ENCODE results near the gene FCHSD2. TPM values are rescaled to one million over a fixed set of nuclear protein-coding genes. Genes with fewer than 3 reads are reported as not detected.

The FCHSD2 gene
- total and polyA plus RNA-seq, 2 of the 8 experiments (the other 6 are each of a cell fraction or from before 2014, with no cell fraction given): 4.1 to 7.8 TPM

DNA sequence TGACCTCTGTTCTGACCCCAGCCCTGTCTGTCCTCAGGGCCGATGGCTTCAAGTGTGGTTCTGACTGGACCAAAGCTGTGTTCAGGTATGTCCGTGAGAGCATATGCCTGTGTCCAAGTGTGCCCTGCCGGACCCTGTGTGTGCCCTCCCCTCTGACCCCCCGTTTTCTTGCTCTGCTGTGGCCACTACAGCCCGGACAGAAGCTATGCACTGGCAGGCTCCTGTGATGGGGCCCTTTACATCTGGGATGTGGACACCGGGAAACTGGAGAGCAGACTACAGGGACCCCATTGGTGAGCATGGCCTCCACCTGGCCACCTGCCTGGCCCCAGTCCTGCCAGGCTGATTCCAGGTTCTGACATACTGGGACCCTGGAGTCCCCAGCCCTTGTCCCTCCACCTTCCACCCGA, 313.4 kb downstream of the FCHSD2 start (continued):
- TF ChIP-seq SAP30 (IDR thresholded peaks at IDR 0.05; ENCODE audit: insufficient read depth, insufficient replicate concordance, low read length) (no peak), JUND (IDR thresholded peaks at IDR 0.05; ENCODE audit: low read length) (no peak), CTBP2 (IDR thresholded peaks at IDR 0.05; ENCODE audit: borderline replicate concordance, insufficient read depth, insufficient read length, low read length) (no peak), SIN3A (conservative IDR thresholded peaks at IDR 0.05 in 1 of 2, IDR thresholded peaks at IDR 0.05 in 1 of 2; ENCODE audit: low read depth in 1 of 2, low read length in 2 of 2) (no peak)
